Left ventricle myocardium inferior (tissue), 1 donor: ENCODE data around the gene GRK1. TPM values are rescaled to one million over a fixed set of nuclear protein-coding genes. Genes with fewer than 3 reads are reported as not detected.
A peak's percentile ranks its signal among the peaks of the same experiment; 100 is the strongest.

Experiments
- DNase-seq: peaks from one replicate; pipeline ENCODE4 v3.0.0-alpha.2; 2020
- H3K27ac ChIP-seq: fragments of 200-600 bp; replicated peaks from 2 replicates; pipeline ENCODE4 v1.8.0; 2021
- H3K27me3 ChIP-seq: fragments of 200-600 bp; 2 replicates; pipeline ENCODE4 v1.8.0; 2021; ENCODE audit warnings: low read depth
- H3K36me3 ChIP-seq: fragments of 200-600 bp; 2 replicates; pipeline ENCODE4 v1.8.0; 2021
- H3K4me1 ChIP-seq: fragments of 200-600 bp; 2 replicates; pipeline ENCODE4 v1.8.0; 2021
- H3K4me3 ChIP-seq: fragments of 200-600 bp; 2 replicates; pipeline ENCODE4 v1.8.0; 2021; ENCODE audit warnings: mild to moderate bottlenecking, moderate library complexity
- H3K9me3 ChIP-seq: fragments of 200-600 bp; replicated peaks from 2 replicates; pipeline ENCODE4 v1.8.0; 2021
- CTCF ChIP-seq: fragments of 200-600 bp; IDR thresholded peaks from 2 replicates; pipeline ENCODE4 v1.8.0; 2021; ENCODE audit warnings: antibody characterized with exemption, mild to moderate bottlenecking, borderline replicate concordance
- intact Hi-C: fragments of 100-400 bp; cut with micrococcal nuclease; formaldehyde crosslinking; loops from one replicate; pipeline ENCODE4 v1.11.0; 2022
- total RNA-seq: library from RNA; stranded (reverse); fragmentation: NEBNext Ultra II Directional; extraction: Animal tissue kit (Norgen Biotek cat#: 25700); gene quantifications from one replicate; pipeline ENCODE4 v1.2.1, GENCODE V29; 2021
- donor health status: DM: no; HTN: yes; CAD: no; lungs with severe emphysema.

GRK1 gene
- total RNA-seq, 1 donor from 2014 or later, result 0.85 TPM

GRCh38 chr13:113659337-113659736, 7.7 kb upstream of the GRK1 start:
- intact Hi-C loops, result no loop called here
- Histone ChIP-seq H3K27ac (no peak overlapping the region), H3K4me1 (no peaks in the 10 kb centered on the region), H3K4me3 (no peak overlapping the region), H3K36me3 (no peaks in the 10 kb centered on the region), H3K27me3 (peaks cover 16% of the 10 kb centered on the region), H3K9me3 (peaks cover 25% of the 10 kb centered on the region)
- TF ChIP-seq CTCF, result no peak
- no peak for DNase-seq

GRCh38 chr13:113660066-113660465, 7.0 kb upstream of the GRK1 start:
- Histone ChIP-seq H3K36me3 (no peaks in the 10 kb centered on the region), H3K4me3 (no peak overlapping the region), H3K4me1 (no peaks in the 10 kb centered on the region), H3K27me3 (peaks cover 16% of the 10 kb centered on the region), H3K27ac (no peak overlapping the region), H3K9me3 (peaks cover 25% of the 10 kb centered on the region)
- intact Hi-C loops, result no loop called here
- TF ChIP-seq CTCF, result no peak
- peak; percentile 5 for DNase-seq

GRCh38 chr13:113661509-113661908, 5.5 kb upstream of the GRK1 start:
- no peak for DNase-seq
- no peak overlapping the region for H3K27ac ChIP-seq

GRCh38 chr13:113663934-113664333, 3.1 kb upstream of the GRK1 start:
- DNase-seq, result no peak
- intact Hi-C loops, result no loop called here

More at GRCh38 chr13:113661509-113661908, 5.5 kb upstream of the GRK1 start:
- H3K36me3 ChIP-seq, result no peaks in the 10 kb centered on the region
- H3K9me3 ChIP-seq, result peaks cover 25% of the 10 kb centered on the region
- intact Hi-C loops, result no loop called here
- no peak overlapping the region for H3K4me3 ChIP-seq
- no peaks in the 10 kb centered on the region for H3K4me1 ChIP-seq
- TF ChIP-seq CTCF, result no peak
- H3K27me3 ChIP-seq, result peaks cover 16% of the 10 kb centered on the region

GRCh38 chr13:113664751-113665596, 2.0 kb upstream of the GRK1 start:
- DNase-seq, result peak; percentile 3
- Histone ChIP-seq H3K9me3 (peaks cover 25% of the 10 kb centered on the region), H3K36me3 (no peaks in the 10 kb centered on the region), H3K27me3 (peaks cover 4% of the 10 kb centered on the region), H3K4me1 (no peaks in the 10 kb centered on the region), H3K4me3 (no peak overlapping the region), H3K27ac (no peak overlapping the region)
- intact Hi-C loops, result no loop called here
- TF ChIP-seq CTCF, result no peak

More at GRCh38 chr13:113663934-113664333, 3.1 kb upstream of the GRK1 start:
- no peaks in the 10 kb centered on the region for H3K36me3 ChIP-seq
- no peak overlapping the region for H3K27ac ChIP-seq
- no peaks in the 10 kb centered on the region for H3K4me1 ChIP-seq
- no peak for TF ChIP-seq CTCF
- no peak overlapping the region for H3K4me3 ChIP-seq
- H3K27me3 ChIP-seq, result peaks cover under 1% of the 10 kb centered on the region
- peaks cover 25% of the 10 kb centered on the region for H3K9me3 ChIP-seq
